ENCODE measurements around the gene CEP131.
A peak's percentile ranks its signal among the peaks of the same experiment; 100 is the strongest.

The CEP131 gene

GRCh38 chr17:81238815-81239713, 16.3 kb upstream of the CEP131 start, which contains the start of the genes NDUFAF8 and TEPSIN (continued):
- TF ChIP-seq ZNF133 (tag by site-specific recombination; IDR thresholded peaks at IDR 0.05) (no peak), ZNF623 (tag by site-specific recombination; IDR thresholded peaks at IDR 0.05) (no peak), ZNF19 (tag by site-specific recombination; IDR thresholded peaks at IDR 0.05; ENCODE audit: low read depth) (no peak), ZSCAN16 (tag by site-specific recombination; IDR thresholded peaks at IDR 0.05) (no peak), ZNF596 (tag by site-specific recombination; IDR thresholded peaks at IDR 0.05) (peak; percentile 53; the same call in 1 of the 2 replicates), ZXDB (tag by site-specific recombination; IDR thresholded peaks at IDR 0.05) (no peak; the same call in 1 of the 2 replicates), ZNF600 (tag by site-specific recombination; IDR thresholded peaks at IDR 0.05) (no peak), SETDB1 (IDR thresholded peaks at IDR 0.05; ENCODE audit: insufficient read length, low read length) (no peak), ZNF791 (tag by site-specific recombination; IDR thresholded peaks at IDR 0.05) (no peak), SP2 (tag by site-specific recombination; IDR thresholded peaks at IDR 0.05) (peak; percentile 99), AEBP2 (tag by site-specific recombination; IDR thresholded peaks at IDR 0.05; ENCODE audit: borderline replicate concordance) (no peak), ZNF639 (tag by site-specific recombination; IDR thresholded peaks at IDR 0.05) (no peak; the same call in 1 of the 2 replicates), ZNF211 (tag by site-specific recombination; IDR thresholded peaks at IDR 0.05; ENCODE audit: low read depth) (no peak), KLF7 (tag by site-specific recombination; IDR thresholded peaks at IDR 0.05; ENCODE audit: borderline replicate concordance) (no peak), ZNF555 (tag by site-specific recombination; conservative IDR thresholded peaks at IDR 0.05) (no peak), ZNF660 (tag by site-specific recombination; IDR thresholded peaks at IDR 0.05) (peak; percentile 85; the same call in 1 of the 2 replicates), ZNF548 (tag by site-specific recombination; IDR thresholded peaks at IDR 0.05) (no peak), ZNF514 (tag by site-specific recombination; IDR thresholded peaks at IDR 0.05) (no peak), HOXC10 (CRISPR knock-in tag; IDR thresholded peaks at IDR 0.05) (peak; percentile 35; the same call in 1 of the 2 replicates), KLF1 (tag by site-specific recombination; IDR thresholded peaks at IDR 0.05) (peak; percentile 32; the same call in 1 of the 2 replicates), ZNF518A (tag by site-specific recombination; conservative IDR thresholded peaks at IDR 0.05; ENCODE audit: low read depth) (peak; percentile 60), ATF2 (tag by site-specific recombination; IDR thresholded peaks at IDR 0.05; ENCODE audit: low read depth) (no peak), ZNF776 (tag by site-specific recombination; IDR thresholded peaks at IDR 0.05; ENCODE audit: borderline replicate concordance) (no peak), CTCF (tag by site-specific recombination; IDR thresholded peaks at IDR 0.05) (no peak), ZNF645 (tag by site-specific recombination; IDR thresholded peaks at IDR 0.05) (no peak), ZNF76 (tag by site-specific recombination; IDR thresholded peaks at IDR 0.05; ENCODE audit: borderline replicate concordance, low read depth) (peak; percentile 58), ZNF214 (tag by site-specific recombination; IDR thresholded peaks at IDR 0.05; ENCODE audit: borderline replicate concordance) (no peak)
